Loucy (cell line): Measurements from ENCODE around the gene SUPT4H1.

Experiments used
- H2AFZ ChIP-seq: fragments of 200-600 bp; sonication (generic); 2 replicates; pipeline ENCODE4 v1.6.0; 2016; ENCODE audit warnings: antibody characterized with exemption, mild to moderate bottlenecking, low read length, moderate library complexity
- H3F3A ChIP-seq: fragments of 200-600 bp; 2 replicates; pipeline ENCODE4 v1.6.0; 2016; ENCODE audit warnings: antibody characterized with exemption, low read depth, mild to moderate bottlenecking
- H3K27me3 ChIP-seq: fragments of 200-600 bp; sonication (generic); 2 replicates; pipeline ENCODE4 v1.6.1; 2014; ENCODE audit warnings: low read length, mild to moderate bottlenecking; ENCODE audit not compliant: insufficient read depth, poor library complexity, severe bottlenecking
- H3K36me3 ChIP-seq: fragments of 200-600 bp; sonication (generic); 2 replicates; pipeline ENCODE4 v1.6.1; 2016; ENCODE audit warnings: low read length; ENCODE audit not compliant: insufficient read depth
- H3K4me1 ChIP-seq: fragments of 200-600 bp; sonication (generic); 2 replicates; pipeline ENCODE4 v1.5.1; 2014; ENCODE audit warnings: low read length, mild to moderate bottlenecking; ENCODE audit not compliant: insufficient read depth, poor library complexity, severe bottlenecking
- H3K4me2 ChIP-seq: fragments of 200-600 bp; sonication (generic); 2 replicates; pipeline ENCODE4 v1.6.0; 2014; ENCODE audit warnings: antibody characterized with exemption, low read length, low read depth, mild to moderate bottlenecking; ENCODE audit not compliant: poor library complexity, severe bottlenecking
- H3K4me3 ChIP-seq: fragments of 200-600 bp; sonication (generic); 2 replicates; pipeline ENCODE4 v1.5.1; 2014; ENCODE audit warnings: low read length, mild to moderate bottlenecking, mixed read lengths; ENCODE audit not compliant: poor library complexity, severe bottlenecking
- H3K79me2 ChIP-seq: fragments of 200-600 bp; sonication (generic); 2 replicates; pipeline ENCODE4 v1.6.1; 2014; ENCODE audit warnings: low read length; ENCODE audit not compliant: insufficient read depth
- H3K9ac ChIP-seq: fragments of 200-600 bp; sonication (generic); 2 replicates; pipeline ENCODE4 v1.6.0; 2014; ENCODE audit warnings: mild to moderate bottlenecking, low read depth, low read length, moderate library complexity; ENCODE audit not compliant: poor library complexity, severe bottlenecking
- H3K9me2 ChIP-seq: fragments of 200-600 bp; sonication (generic); replicated peaks from 2 replicates; pipeline ENCODE4 v1.6.1; 2016; ENCODE audit warnings: low read depth, low read length, mixed read lengths
- H3K9me3 ChIP-seq: fragments of 200-600 bp; sonication (generic); 2 replicates; pipeline ENCODE4 v1.6.1; 2014; ENCODE audit warnings: mild to moderate bottlenecking, antibody characterized with exemption, low read length, low read depth; ENCODE audit not compliant: insufficient read depth
- H4K20me1 ChIP-seq: fragments of 200-600 bp; sonication (generic); 2 replicates; pipeline ENCODE4 v1.6.0; 2014; ENCODE audit warnings: antibody characterized with exemption, low read length, mild to moderate bottlenecking; ENCODE audit not compliant: insufficient read depth, poor library complexity, severe bottlenecking
- CTCF ChIP-seq: fragments of 200-600 bp; sonication (generic); conservative IDR thresholded peaks from 2 replicates; pipeline ENCODE4 v1.5.1; 2014; ENCODE audit warnings: mild to moderate bottlenecking, antibody characterized with exemption, low read length
- EZH2phosphoT487 ChIP-seq: fragments of 200-600 bp; IDR thresholded peaks from 2 replicates; pipeline ENCODE4 v1.6.1; 2018; ENCODE audit warnings: antibody characterized with exemption, mild to moderate bottlenecking, moderate library complexity, borderline replicate concordance

Gene SUPT4H1

DNA sequence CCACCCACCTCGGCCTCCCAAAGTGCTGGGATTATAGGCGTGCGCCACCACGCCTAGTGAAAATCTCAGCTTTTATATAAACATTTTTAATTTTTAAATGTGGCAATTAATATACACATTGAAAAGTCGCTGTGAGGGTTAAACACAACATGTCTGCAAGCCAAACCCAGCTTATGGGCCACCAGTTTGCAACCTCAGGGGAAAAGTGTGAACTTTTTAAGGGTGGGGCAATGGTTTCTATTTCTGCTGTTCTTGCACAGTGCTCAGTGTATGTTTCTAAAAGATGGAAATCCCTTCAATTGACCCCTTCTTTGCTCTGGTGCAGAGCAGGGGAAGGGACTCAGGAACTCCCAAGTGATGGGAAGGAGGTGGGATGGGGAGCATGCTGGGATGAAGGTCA is 18.3 kb upstream of the SUPT4H1 start:
- no peak overlapping the region for H3K4me3 ChIP-seq
- no peaks in the 10 kb centered on the region for H4K20me1 ChIP-seq
- H3K79me2 ChIP-seq: peaks cover 48% of the 10 kb centered on the region
- H3K36me3 ChIP-seq: peaks cover 29% of the 10 kb centered on the region; the same call in 1 of the 2 replicates
- no peaks in the 10 kb centered on the region for H3K9me2 ChIP-seq
- no peak for TF ChIP-seq CTCF
- TF ChIP-seq EZH2phosphoT487: no peak
- H2AFZ ChIP-seq: no peak overlapping the region
- H3K9me3 ChIP-seq: no peaks in the 10 kb centered on the region
- H3K4me2 ChIP-seq: no peak overlapping the region
- no peaks in the 10 kb centered on the region for H3K27me3 ChIP-seq
- no peaks in the 10 kb centered on the region for H3F3A ChIP-seq
- no peak overlapping the region for H3K9ac ChIP-seq
- H3K4me1 ChIP-seq: no peaks in the 10 kb centered on the region

GRCh38 chr17:58369214-58370031 is 17.4 kb upstream of the SUPT4H1 start:
- H3F3A ChIP-seq: no peaks in the 10 kb centered on the region
- no peak overlapping the region for H3K4me2 ChIP-seq
- no peak overlapping the region for H2AFZ ChIP-seq
- H3K9ac ChIP-seq: no peak overlapping the region
- H3K9me3 ChIP-seq: no peaks in the 10 kb centered on the region
- H3K27me3 ChIP-seq: no peaks in the 10 kb centered on the region
- H3K9me2 ChIP-seq: no peaks in the 10 kb centered on the region
- H4K20me1 ChIP-seq: no peaks in the 10 kb centered on the region
- H3K79me2 ChIP-seq: peaks cover 44% of the 10 kb centered on the region
- H3K36me3 ChIP-seq: peaks cover 37% of the 10 kb centered on the region; the same call in 1 of the 2 replicates
- no peak overlapping the region for H3K4me3 ChIP-seq
- no peak for TF ChIP-seq CTCF
- no peak for TF ChIP-seq EZH2phosphoT487
- H3K4me1 ChIP-seq: no peaks in the 10 kb centered on the region

GRCh38 chr17:58368860-58369213 is 16.8 kb upstream of the SUPT4H1 start:
- H3F3A ChIP-seq: no peaks in the 10 kb centered on the region
- H3K9me3 ChIP-seq: no peaks in the 10 kb centered on the region
- no peak overlapping the region for H3K4me3 ChIP-seq
- no peak overlapping the region for H3K4me2 ChIP-seq
- H3K36me3 ChIP-seq: peaks cover 43% of the 10 kb centered on the region; the same call in 1 of the 2 replicates
- TF ChIP-seq EZH2phosphoT487 (no peak), CTCF (no peak)
- no peaks in the 10 kb centered on the region for H4K20me1 ChIP-seq
- H3K79me2 ChIP-seq: peaks cover 43% of the 10 kb centered on the region
- no peaks in the 10 kb centered on the region for H3K4me1 ChIP-seq
- no peak overlapping the region for H3K9ac ChIP-seq
- no peaks in the 10 kb centered on the region for H3K27me3 ChIP-seq
- no peak overlapping the region for H2AFZ ChIP-seq
- H3K9me2 ChIP-seq: no peaks in the 10 kb centered on the region
